ENCODE measurements around the gene MAP4K4. TPM values are rescaled to one million over a fixed set of nuclear protein-coding genes. Genes with fewer than 3 reads are reported as not detected.
A peak's percentile ranks its signal among the peaks of the same experiment; 100 is the strongest.

The MAP4K4 gene
- polyA plus RNA-seq (ENCODE audit: insufficient read length in 3 of 3): 10 to 100 TPM; 75.5 to 81.3 (median 78.3) TPM

DNA sequence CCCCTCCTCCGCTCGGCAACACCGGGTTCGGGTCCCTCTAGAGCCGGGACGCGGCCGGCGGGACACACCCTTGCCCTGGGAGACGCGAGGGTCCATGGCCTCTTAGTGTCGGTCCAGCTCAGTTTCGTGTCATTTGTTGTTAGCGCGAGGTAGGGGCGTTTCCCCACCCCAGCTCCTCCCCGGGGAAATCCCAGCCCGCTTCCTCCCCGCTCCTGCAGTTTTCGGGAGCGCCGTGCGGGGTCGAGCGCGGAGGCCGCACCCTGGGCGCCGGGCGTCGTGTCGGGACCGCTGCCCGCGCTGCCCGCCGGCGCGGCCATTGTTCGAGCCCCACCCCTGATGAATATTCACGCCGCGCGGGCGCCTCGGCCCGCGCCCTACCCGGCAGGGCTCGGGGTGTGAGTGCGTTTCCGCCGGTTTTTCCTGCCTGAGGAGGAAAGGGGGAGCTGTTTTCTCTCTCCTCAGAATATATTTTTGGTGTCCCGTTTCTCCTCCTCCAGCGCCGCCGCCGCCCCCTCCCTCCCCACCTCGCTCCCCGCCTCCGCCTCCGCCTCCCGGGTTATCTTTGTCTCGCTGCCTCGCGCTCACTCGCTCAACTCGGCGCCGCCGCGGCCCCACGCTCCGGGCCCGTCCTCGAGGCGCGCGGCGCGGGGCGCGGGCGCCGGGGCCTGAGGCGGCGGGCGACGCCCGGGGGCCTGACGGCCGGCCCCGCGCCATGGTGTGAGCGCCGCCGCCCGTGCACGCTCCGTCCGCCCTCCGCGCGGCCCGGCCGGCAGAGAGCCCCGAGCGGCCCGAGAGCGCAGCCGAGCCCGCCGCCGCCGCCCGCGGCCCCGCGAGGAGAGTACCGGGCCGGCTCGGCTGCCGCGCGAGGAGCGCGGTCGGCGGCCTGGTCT lies at the start of gene MAP4K4:
Gene MAP4K4, plus strand, starts transcription at position 584 of the 890 bp plus-strand sequence. CDS start 374 bp downstream, outside the sequence.
- peak in 1 of 3 donors; percentile 58 for DNase-seq (ENCODE audit: low read depth in 3 of 3, low spot score in 2 of 3)

DNA sequence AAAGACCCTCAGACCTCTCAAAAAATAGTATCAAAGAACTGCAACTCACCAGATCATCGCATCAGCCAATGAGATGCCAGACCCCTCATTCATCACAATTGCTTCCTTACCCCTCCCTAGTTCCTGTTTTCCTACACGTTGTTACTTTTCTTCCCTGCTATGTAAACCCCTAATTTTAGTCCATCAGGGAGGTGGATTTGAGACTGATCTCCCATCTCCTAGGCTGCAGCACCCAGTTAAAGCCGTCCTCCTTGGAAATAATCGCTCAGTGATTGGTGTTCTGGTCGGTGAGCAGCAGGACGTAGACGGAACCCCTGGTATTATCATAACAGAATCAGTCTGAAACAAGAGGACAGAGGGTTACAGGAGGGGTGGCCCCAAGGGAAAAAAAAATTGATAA lies 44.0 kb upstream of the MAP4K4 start:
- no peak for DNase-seq (ENCODE audit: low read depth in 3 of 3, low spot score in 2 of 3)

DNA sequence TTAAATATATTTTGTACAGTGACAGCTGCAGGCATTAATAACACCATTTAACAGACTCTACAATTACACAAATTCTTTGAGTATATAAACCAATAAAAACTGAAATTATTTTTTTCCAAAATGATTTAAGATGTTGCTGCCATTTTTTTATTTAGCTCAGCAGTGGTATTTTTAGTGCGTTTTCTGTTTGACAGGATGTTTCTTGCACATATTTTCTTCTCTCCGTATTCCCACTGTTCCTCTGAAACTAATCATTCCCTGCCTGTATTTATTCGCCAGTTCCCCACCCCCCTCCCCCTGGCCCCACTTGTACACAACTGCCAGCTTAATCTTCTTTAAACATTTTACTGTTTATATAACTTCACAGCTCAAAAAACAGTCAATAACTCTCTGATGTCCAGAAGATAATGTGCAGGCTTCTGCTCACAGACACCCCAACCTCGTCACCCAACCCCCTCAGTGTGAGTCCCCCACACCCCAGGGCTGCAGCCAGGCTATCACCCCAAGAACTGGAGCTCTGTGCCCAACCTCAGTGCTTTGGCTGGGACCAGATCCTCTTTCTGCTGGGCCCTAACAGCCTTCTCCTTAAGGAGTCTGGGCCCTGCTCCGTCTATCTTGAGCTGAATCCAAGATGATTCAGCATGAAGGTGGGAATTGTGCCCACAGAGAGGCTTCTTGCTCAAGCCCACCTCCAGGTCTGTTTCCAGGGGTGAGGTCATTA lies 41.6 kb upstream of the MAP4K4 start:
- no peak for DNase-seq (ENCODE audit: low read depth in 3 of 3, low spot score in 2 of 3)

DNA sequence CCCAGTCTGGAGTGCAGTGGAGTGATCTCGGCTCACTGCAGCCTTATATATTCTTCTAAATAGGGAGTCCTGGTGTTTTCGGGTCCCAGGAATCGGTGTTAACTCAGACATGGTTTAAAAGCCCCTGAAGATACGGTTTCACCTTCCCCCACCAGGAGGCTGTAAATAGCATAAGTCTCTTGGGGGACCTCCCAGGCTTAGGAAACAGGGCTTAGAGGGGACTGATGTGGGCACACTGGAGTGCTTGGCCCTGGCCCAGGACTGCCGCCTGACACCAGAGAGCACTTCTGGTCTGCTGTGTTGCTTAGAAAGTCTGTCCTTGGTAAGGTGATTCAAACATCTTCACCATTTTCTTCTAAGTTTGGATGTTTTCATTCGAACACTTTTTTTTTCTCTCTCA lies 39.7 kb upstream of the MAP4K4 start:
- no peak for DNase-seq (ENCODE audit: low read depth in 3 of 3, low spot score in 2 of 3)

DNA sequence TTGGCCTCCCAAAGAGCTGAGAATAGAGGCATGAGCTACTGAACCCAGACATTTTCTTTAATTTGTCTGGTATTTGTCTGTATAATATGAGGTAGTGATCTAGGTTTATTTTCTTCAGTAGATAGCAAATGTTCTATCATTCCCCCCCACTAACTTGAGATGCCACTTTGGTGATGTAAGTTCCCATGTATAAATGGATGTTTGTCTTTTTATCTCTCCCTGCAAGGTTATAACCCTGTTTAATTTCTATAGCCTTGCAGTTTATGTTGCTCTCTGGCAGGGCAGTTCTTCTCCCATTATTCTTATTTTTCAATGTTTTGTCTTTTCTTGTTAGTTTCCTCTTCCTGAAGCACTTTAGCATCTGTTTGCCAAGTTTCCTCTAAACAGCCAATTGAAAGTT lies 39.1 kb upstream of the MAP4K4 start:
- DNase-seq (ENCODE audit: low read depth in 3 of 3, low spot score in 2 of 3): no peak

DNA sequence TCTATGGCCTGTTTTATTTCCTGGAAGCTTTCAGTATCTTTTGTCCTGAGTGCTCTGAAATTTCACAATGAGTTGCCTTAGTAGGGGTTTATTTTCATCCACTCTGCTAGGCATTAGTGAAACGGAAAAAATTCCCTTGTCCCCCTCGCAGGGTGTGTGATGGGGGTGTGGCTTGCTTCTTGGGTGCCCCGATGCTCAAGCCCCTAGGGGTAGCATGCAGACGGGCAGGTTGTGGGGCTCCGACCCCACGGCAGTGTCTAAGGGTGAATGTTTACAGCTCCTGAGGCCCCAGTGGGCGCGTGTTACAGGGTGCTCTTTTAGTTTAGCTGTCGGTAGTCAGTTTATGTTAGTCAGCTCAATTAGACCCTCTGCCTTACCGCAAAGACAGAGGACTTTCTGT lies 32.2 kb upstream of the MAP4K4 start:
- no peak for DNase-seq (ENCODE audit: low read depth in 3 of 3, low spot score in 2 of 3)

DNA sequence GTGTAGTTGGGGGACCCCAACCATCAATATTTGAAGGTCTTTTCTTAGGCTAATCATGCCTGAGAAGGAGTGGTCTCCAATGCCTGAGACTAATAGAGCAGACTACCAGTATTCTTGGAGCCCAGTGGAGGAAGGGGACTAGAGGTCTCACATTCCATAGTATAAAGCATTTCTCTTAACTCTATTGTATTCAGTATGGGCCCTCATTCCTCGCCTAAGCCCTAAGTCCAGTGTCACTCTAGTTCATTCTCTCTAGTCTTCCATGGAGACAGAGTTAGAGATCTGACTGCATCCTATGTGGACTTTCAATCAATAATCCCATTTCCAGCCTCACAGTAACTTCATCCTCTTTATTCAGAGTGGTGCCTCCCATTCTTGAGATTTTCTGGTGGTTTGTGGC lies 29.7 kb upstream of the MAP4K4 start:
- DNase-seq (ENCODE audit: low read depth in 3 of 3, low spot score in 2 of 3): no peak

DNA sequence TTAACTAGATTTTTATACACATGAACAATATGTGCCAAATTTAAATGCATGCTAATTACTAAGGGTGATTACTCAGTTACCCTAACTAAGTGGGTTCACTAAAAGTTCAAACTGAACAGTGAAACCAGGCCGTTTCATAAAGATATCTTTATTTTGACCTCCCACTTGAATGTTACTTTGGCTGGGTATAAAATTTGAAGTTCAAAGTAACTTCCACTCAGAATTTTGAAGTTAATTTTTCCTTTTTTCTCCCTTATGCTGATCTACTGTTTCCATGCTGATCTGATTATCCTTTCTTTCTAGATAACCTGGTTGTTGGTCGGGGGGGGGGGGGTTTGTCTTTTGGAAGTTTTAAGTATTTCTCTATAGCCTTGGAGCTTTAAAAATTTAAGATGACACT lies 25.5 kb upstream of the MAP4K4 start:
- no peak for DNase-seq (ENCODE audit: low read depth in 3 of 3, low spot score in 2 of 3)

DNA sequence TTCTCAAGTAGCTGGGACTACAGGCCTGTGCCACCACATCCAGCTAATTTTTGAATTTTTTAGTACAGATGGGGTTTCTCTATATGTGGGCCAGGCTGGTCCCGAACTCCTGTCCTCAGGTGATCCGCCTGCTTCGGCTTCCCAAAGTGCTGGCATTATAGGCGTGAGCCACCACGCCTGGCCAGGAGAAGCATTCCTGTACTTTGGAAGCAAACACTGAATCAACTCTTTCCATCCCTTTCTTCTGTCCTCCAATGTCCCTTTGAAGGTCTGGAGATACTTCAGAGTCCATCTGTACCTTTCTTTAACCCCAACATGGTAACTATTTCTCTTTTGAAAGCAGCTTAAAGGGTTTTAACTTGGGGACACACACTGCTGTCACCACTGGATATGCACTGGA lies 23.6 kb upstream of the MAP4K4 start:
- no peak for DNase-seq (ENCODE audit: low read depth in 3 of 3, low spot score in 2 of 3)

DNA sequence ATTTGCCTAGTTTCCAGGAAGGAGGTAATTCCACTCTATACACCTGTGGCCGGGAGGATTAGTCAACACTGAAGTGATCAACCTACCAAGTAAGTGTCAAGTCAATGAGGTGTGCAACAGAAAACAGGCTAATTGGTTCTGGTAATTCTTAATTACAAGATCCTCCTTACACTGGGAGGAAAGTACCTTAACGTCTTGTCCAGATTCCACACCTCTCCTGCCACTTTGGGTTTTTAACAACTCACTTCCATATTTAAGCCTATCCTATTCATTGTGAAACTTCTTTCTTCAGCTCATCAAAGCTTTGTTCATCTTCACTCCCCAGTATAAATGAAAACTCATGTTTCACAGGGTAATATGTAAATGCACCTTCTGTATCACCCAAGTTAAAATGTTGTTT lies 22.0 kb upstream of the MAP4K4 start:
- DNase-seq (ENCODE audit: low read depth in 3 of 3, low spot score in 2 of 3): no peak

DNA sequence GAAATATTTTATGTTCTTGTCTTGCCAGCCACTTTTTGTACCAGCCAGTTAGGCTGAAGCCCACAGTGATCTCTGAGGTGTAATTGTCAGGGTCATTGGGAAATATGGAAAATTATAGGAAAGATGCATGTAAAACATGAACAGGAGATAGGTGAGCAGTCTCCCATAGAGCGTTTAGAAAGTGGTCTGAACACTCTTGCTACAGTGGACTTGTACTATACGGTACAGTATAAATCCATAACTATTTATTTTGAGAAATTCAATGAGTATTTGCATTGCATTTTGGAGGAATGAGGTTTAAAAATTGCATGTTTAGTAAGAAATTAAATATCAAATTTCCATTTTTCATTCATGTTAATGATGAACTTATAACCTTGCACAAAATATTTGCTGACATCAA lies 20.8 kb upstream of the MAP4K4 start:
- no peak for DNase-seq (ENCODE audit: low read depth in 3 of 3, low spot score in 2 of 3)

DNA sequence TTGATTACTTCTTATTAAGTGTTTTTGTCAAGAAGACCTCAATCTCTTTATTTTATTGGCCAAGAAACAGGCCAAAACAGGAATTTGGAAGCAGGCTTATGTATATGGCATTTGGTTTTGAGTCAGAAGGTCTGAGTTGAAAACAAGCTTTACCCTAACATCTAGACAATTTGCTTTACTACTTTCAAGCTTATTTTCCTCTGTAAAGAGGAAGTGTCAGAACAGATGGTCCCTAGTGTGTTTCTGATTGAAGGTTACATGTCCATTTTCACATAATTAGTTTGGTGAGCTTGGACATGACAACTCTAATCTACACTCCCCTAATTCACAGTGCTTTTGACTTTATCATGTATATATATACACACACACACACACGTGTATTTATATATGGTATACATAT lies 19.8 kb upstream of the MAP4K4 start:
- DNase-seq (ENCODE audit: low read depth in 3 of 3, low spot score in 2 of 3): no peak

DNA sequence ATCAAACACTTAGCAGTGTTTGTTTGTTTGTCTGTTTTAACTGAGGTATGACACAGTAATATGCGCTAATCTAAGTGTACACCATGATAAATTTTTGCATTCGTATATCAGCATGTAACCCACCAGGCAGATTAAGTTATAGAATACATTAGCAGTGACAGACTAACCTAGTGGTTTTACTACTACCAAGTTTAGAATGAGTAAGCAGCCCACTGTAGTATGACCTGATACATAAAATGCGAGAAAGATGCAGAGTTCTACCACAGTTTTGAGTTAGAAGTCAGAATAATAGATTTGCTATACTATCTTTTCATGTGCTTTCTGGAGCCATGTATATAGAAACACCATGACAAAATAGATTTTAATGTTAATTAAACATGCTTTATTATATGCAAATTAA lies 19.1 kb upstream of the MAP4K4 start:
- no peak for DNase-seq (ENCODE audit: low read depth in 3 of 3, low spot score in 2 of 3)

DNA sequence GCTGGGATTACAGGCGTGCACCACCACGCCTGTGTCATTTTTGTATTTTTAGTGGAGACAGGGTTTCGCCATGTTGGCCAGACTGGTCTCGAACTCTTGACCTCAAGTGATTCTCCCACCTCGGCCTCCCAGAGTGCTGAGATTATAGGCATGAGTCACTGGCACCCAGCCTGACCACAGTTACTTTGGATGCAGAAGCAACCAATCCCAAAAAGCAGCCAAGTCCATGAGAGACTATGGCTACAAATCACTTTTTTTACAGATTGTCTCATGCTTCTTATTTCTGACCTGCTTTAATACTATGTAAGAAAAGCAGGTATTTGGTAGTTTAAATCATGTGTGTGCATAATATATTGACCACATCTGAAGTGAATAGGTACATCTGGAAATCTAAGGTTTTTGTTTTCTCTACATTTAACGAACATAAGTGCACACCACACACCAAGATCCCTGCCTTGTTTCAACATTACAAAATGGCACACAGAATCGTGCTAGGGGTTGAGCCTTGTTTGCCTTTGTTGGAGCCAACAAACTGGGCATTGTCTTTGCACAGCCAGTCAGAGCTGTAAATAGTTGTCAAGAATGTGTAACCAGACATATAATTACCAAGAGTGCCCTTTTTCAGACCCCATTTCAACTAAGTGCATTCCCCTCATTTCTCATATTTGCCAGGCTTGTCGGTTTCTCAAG lies 18.3 kb upstream of the MAP4K4 start:
- no peak for DNase-seq (ENCODE audit: low read depth in 3 of 3, low spot score in 2 of 3)

DNA sequence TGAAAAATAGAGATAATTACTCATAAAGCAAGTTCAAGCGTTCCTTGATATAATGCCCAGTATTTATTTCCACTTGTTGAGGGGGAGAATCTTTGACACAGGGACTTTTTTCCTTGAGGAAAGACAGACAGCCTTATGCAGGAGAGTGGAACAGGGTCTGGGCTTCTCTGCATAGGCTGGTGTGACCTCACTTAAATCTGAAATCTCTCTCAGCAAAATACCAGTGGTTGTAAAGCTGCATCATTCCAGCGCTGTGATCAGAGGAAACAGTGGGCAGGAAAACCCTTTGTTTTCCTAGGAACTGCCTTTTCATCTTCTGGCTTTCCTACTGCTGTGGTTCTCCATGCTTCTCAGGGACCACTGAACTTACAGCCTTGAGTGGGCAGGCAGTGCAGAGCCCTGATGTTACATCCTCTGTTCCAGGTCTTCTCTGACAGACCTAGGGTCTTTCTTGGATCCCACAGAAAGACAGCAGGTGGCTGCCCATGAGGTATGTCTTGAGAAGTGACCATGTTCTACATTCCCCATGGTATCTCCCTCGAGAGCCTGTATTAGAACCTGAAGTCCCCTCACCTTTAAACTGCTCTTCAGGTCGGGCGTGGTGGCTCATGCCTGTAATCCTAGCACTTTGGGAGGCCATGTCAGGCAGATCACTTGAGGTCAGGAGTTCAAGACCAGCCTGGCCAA lies 17.6 kb upstream of the MAP4K4 start:
- no peak for DNase-seq (ENCODE audit: low read depth in 3 of 3, low spot score in 2 of 3)

DNA sequence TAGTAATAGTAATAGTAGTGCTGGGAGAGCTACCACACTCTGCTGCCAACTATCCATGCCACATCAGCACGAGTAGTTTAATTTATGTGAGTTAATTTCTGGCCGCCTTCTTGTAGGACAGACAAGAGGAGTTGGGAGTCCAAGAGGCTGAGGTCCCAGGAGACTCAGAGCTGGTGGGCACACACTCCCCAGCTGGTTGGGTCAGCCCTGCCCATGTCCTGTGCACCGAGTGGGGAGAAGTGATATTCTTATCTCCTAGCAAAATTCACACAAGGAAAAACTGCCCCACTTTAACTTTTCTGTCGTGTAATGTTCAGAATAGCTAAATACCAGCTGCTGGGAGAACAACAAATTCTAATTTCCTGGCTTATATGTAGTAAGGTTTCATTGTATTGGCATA lies 15.2 kb upstream of the MAP4K4 start:
- DNase-seq (ENCODE audit: low read depth in 3 of 3, low spot score in 2 of 3): no peak

DNA sequence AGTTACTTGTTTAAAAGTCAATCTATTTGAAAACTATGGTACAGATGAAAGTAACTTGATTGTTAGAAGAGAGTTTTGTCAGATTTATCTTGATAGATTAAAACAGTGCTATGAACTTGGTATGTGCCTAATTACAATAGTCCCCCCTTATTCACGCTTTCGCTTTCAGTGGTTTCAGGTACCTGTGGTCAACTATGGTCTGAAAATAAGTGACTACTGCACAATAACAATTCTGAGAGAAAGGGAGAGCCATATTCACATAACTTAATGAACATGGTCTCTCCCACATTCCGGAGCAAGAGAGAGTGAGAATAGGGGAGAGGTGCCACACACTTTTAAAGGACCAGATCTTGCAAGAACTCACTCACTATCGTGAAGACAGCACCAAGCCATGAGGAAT lies 13.2 kb upstream of the MAP4K4 start:
- DNase-seq (ENCODE audit: low read depth in 3 of 3, low spot score in 2 of 3): no peak

DNA sequence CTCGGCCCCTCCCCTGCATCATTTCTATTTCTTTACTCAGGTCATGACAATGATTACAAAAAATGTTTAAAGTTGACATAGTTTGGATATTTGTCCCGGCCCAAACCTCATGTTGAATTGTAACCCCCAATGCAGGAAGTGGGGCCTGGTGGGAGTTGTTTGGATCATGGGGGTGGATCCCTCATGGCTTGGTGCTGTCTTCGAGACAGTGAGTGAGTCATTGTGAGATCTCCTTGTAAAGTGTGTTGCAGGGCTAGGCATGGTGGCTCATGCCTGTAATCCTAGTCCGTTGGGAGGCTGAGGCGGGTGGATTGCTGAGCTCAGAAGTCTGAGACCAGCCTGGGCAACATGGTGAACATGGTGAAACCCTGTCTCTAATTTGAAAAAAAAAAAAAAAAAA lies 9.2 kb upstream of the MAP4K4 start:
- no peak for DNase-seq (ENCODE audit: low read depth in 3 of 3, low spot score in 2 of 3)

DNA sequence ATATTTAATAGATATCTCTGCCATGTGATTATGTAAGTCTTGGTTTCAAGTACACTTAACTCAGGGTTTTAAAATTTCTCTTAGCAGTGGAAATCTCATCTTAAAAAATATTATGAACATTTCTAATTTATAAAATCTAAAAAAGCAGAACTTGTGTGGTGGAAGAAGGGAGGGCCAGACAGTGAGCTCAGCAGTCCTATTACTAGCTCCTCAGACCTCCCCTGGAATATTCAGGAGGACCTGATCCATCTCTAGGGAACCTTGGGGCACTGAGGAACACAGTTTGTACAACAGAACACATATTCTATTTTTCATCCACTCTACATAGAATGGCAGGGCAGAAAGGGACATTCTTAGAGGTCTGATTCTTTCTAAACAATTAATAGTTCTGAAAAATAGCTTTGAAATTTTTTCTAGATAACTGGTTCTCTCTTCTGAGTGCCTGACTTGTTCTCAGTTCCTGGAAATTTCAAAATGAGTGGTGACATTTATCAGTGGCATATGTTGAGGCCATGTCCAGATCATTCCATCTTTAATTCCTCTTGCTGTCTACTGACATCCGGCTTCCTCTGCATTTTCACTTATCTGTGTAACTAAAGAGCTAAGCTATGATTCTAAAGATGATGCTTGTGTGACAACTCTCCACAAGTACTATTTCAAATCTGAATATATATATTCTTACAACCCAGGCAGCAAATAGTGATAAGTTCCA lies 8.2 kb upstream of the MAP4K4 start:
- no peak for DNase-seq (ENCODE audit: low read depth in 3 of 3, low spot score in 2 of 3)

DNA sequence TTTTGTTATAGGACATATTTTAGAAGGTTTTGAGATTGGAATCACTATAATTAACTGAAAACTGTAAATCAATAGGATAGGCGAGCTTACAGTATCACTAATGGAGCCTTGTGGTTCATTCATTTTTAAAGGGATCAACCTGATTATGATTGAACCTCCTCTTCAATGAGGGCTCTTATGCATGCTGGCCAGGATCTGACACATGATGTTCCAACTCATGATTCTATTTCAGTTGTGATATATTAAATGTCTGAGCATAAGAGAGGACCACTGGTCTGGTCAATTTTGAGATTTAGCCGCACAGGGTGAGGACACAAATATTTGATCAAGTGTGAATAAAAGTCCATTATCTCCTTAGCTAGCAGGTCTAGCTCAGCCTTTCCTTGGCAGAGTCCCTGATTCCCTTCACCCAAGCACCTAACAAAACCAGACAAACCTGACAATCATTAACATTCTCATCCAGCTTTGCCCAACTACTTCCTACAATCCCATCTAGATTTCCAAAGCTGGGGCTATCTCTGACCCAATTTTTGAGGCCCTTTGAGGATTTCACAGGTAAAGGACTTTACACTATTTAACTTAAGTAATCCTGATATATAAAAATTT lies 6.9 kb upstream of the MAP4K4 start:
- DNase-seq (ENCODE audit: low read depth in 3 of 3, low spot score in 2 of 3): no peak

All from right renal cortex interstitium (tissue), 3 donors.